ENCODE results near the gene KRT72. TPM values are rescaled to one million over a fixed set of nuclear protein-coding genes. Genes with fewer than 3 reads are reported as not detected.

KRT72 gene
- total RNA-seq, 4 donors from 2014 or later: not detected

DNA sequence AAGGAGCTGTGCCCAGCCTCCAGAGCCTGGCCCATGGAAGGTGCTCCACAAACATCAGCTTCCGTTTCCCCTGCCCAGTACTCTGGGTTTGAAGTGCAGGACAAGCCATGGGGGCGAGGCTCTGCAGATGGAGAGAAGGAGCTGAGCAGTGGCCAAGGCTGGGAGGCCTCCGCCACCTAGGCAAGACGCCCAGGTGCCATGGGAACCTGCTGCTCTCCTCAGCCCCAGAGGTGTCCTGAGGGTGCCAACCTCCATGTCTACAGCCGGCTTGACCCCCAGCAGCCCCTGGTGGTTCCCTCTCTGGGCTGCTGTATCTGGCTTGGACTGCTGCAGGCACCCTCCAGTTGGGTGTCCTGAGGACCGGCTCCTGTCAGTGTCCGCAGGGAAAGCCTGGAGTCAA, 60.7 kb downstream of the KRT72 start:
- DNase-seq: no peak
- Histone ChIP-seq H3K27me3 (no peaks in the 10 kb centered on the region), H3K4me3 (replicated peaks in 1 of 3) (no peak overlapping the region), H3K27ac (no peak overlapping the region), H3K9me3 (no peaks in the 10 kb centered on the region), H3K36me3 (no peaks in the 10 kb centered on the region), H3K4me1 (peaks cover 4 to 12% of the 10 kb centered on the region in 2 donors)
- 90 to 97% methylated on average over 4 to 5 of the region's 7 CpGs for WGBS, 2 donors
- intact Hi-C loops (cut with DNase I): no loop called here
- TF ChIP-seq POLR2A (IDR thresholded peaks at IDR 0.05): no peak
- TF ChIP-seq, protein P1, sequence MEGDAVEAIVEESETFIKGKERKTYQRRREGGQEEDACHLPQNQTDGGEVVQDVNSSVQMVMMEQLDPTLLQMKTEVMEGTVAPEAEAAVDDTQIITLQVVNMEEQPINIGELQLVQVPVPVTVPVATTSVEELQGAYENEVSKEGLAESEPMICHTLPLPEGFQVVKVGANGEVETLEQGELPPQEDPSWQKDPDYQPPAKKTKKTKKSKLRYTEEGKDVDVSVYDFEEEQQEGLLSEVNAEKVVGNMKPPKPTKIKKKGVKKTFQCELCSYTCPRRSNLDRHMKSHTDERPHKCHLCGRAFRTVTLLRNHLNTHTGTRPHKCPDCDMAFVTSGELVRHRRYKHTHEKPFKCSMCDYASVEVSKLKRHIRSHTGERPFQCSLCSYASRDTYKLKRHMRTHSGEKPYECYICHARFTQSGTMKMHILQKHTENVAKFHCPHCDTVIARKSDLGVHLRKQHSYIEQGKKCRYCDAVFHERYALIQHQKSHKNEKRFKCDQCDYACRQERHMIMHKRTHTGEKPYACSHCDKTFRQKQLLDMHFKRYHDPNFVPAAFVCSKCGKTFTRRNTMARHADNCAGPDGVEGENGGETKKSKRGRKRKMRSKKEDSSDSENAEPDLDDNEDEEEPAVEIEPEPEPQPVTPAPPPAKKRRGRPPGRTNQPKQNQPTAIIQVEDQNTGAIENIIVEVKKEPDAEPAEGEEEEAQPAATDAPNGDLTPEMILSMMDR (IDR thresholded peaks at IDR 0.05): no peak

DNA sequence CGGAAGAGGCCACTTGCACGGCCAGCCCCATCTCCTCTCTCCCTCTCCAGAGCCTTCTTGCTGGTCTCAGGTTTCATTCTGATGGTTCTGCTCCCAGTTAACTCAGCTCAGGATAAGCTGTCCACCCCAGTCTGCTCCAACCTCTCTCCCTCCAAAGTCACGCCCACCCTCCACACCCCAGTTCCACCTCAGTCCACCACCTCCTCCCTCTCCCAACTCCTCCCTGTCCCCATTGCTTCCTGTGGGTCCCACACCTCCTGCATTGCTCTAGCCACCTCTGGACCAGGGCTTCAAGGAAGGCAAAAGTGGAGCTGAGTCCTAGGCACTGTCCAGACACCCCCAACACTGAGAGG, 61.5 kb downstream of the KRT72 start:
- Histone ChIP-seq H3K9me3 (no peaks in the 10 kb centered on the region), H3K27me3 (no peaks in the 10 kb centered on the region), H3K4me3 (replicated peaks in 1 of 3) (no peak overlapping the region), H3K36me3 (no peaks in the 10 kb centered on the region), H3K27ac (no peak overlapping the region), H3K4me1 (peaks cover 4 to 11% of the 10 kb centered on the region in 2 donors)
- WGBS, 2 donors: 82 to 85% methylated on average over 3 of the region's 3 CpGs
- intact Hi-C loops (cut with DNase I): no loop called here
- TF ChIP-seq, protein P1 (IDR thresholded peaks at IDR 0.05): no peak
- no peak for TF ChIP-seq POLR2A (IDR thresholded peaks at IDR 0.05)
- no peak for DNase-seq

DNA sequence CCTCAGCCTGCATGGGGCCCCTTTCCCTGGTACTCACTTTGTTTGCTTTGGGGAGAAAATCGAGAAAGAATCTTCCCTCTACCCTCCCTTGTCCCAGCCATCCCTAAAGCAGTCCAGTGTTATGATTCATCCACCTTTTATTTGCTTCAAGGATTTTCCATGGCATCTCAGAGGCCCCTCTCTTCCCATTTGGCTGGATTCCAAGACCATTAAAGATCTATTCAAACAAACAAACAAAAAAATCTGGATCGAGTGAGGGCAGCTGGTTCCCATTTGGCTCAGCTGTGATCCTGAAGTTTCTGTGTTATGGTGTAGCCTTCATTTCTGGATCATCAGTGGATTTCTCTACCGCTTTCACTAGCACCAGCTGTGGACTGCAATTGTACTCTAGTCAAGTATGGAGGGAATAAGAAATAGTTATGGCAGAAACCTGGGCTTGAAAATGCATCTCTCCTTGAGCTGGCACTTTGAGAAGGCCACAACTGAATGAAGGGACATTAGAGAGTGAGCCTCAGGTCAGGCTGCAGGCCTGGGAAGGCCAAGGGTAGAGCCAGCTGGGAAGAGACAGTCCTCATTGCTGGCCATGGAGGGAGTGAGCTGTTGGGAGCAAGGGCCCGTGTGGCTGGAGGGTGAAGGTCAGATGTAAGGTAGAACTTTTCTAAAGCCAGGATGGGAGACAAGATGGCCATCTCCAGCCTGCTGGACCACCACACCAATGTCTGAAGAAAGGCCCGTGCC, 62.0 kb downstream of the KRT72 start:
- H3K4me3 ChIP-seq (replicated peaks in 1 of 3): no peak overlapping the region
- WGBS, 2 donors: 49 to 53% methylated on average over 5 of the region's 5 CpGs

DNA sequence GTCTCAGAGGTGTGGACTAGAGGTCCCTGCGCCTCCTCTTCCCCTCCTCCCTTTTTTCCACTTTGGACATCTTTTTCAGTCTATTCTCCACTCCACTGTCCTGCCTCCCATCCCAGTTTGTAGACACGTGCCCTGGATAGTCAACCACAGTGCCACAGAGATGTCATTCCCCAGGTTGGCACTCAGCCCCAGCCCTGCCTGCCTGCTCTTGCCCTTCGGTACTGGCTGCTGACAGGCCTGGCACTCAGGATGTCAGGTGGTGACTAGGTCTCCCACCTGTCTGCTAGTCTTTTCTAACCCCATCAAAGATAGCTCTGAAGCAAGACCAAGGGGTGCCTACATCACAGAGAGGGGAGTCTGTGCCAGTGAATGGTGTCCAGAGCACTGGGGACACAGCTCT, 64.2 kb downstream of the KRT72 start:
- H3K27me3 ChIP-seq: no peaks in the 10 kb centered on the region
- H3K4me1 ChIP-seq: no peaks in the 10 kb centered on the region
- H3K9me3 ChIP-seq: no peaks in the 10 kb centered on the region
- no peaks in the 10 kb centered on the region for H3K36me3 ChIP-seq
- no peak for DNase-seq
- TF ChIP-seq, protein P1 (IDR thresholded peaks at IDR 0.05): no peak
- TF ChIP-seq POLR2A (IDR thresholded peaks at IDR 0.05): no peak
- intact Hi-C loops (cut with DNase I): no loop called here
- H3K4me3 ChIP-seq (replicated peaks in 1 of 3): no peak overlapping the region
- WGBS, 2 donors: 81 to 87% methylated on average over 3 of the region's 3 CpGs
- no peak overlapping the region for H3K27ac ChIP-seq

More for the DNA sequence above, 62.0 kb downstream of the KRT72 start:
- intact Hi-C loops (cut with DNase I): no loop called here
- Histone ChIP-seq H3K27me3 (no peaks in the 10 kb centered on the region), H3K9me3 (no peaks in the 10 kb centered on the region), H3K4me1 (peaks cover 4 to 5% of the 10 kb centered on the region in 2 donors), H3K36me3 (no peaks in the 10 kb centered on the region), H3K27ac (no peak overlapping the region)
- DNase-seq: no peak
- TF ChIP-seq, protein P1 (IDR thresholded peaks at IDR 0.05): no peak
- TF ChIP-seq POLR2A (IDR thresholded peaks at IDR 0.05): no peak

Other genes starting within 250 kb of the KRT72 start
- gene KRT85, start 234.0 kb downstream of the KRT72 start, total RNA-seq: not detected
- gene KRT84, start 215.8 kb downstream of the KRT72 start, total RNA-seq: not detected
- not detected for gene KRT82, start 195.1 kb downstream of the KRT72 start, total RNA-seq
- gene KRT75, start 167.1 kb downstream of the KRT72 start, total RNA-seq: not detected
- gene KRT6B, start 149.3 kb downstream of the KRT72 start, total RNA-seq: not detected
- not detected for gene KRT6C, start 127.7 kb downstream of the KRT72 start, total RNA-seq
- gene KRT6A, start 108.2 kb downstream of the KRT72 start, total RNA-seq: under 1 TPM in 1 of 4 donors, not detected in 3; 0.27 TPM
- gene KRT5, start 81.1 kb downstream of the KRT72 start, total RNA-seq: 1 to 10 TPM in 1 of 4 donors, not detected in 3; 1.4 TPM
- gene KRT71, start 48.3 kb downstream of the KRT72 start, total RNA-seq: not detected
- gene KRT74, start 27.6 kb downstream of the KRT72 start, total RNA-seq: not detected
- not detected for gene KRT73, start 17.1 kb upstream of the KRT72 start, total RNA-seq
- gene KRT2, start 50.7 kb upstream of the KRT72 start, total RNA-seq: 1 to 10 TPM in 1 of 4 donors, not detected in 3; 1.3 TPM
- gene KRT1, start 78.9 kb upstream of the KRT72 start, total RNA-seq: 1 to 10 TPM in 1 of 4 donors, not detected in 3; 2.8 TPM
- not detected for gene KRT77, start 102.1 kb upstream of the KRT72 start, total RNA-seq
- gene KRT76, start 175.9 kb upstream of the KRT72 start, total RNA-seq: not detected
- gene KRT3, start 194.7 kb upstream of the KRT72 start, total RNA-seq: not detected
- under 1 TPM in 1 of 4 donors, not detected in 3; 0.29 TPM for gene KRT4, start 212.7 kb upstream of the KRT72 start, total RNA-seq
- gene KRT79, start 232.8 kb upstream of the KRT72 start, total RNA-seq: not detected
- gene KRT78, start 247.5 kb upstream of the KRT72 start, total RNA-seq: under 1 TPM in 1 of 4 donors, not detected in 3; 0.40 TPM